HEK293 (cell line): ENCODE data around the gene FBL.

Source experiments
- BCL6B ChIP-seq: fragments of 450-650 bp; formaldehyde crosslinking; IDR thresholded peaks from 2 replicates; pipeline ENCODE4 v1.5.1; 2017; ENCODE audit warnings: missing biosample characterization, missing genetic modification characterization
- GLI4 ChIP-seq: fragments of 450-650 bp; formaldehyde crosslinking; IDR thresholded peaks from 2 replicates; pipeline ENCODE4 v1.5.1; 2016; ENCODE audit warnings: missing biosample characterization, missing genetic modification characterization
- KLF1 ChIP-seq: fragments of 450-650 bp; formaldehyde crosslinking; IDR thresholded peaks from 2 replicates; pipeline ENCODE4 v1.5.1; 2016; ENCODE audit warnings: missing biosample characterization, missing genetic modification characterization
- KLF7 ChIP-seq: fragments of 450-650 bp; formaldehyde crosslinking; IDR thresholded peaks from 2 replicates; pipeline ENCODE4 v1.5.1; 2016; ENCODE audit warnings: missing biosample characterization, missing genetic modification characterization, borderline replicate concordance
- KLF8 ChIP-seq: fragments of 450-650 bp; formaldehyde crosslinking; IDR thresholded peaks from 2 replicates; pipeline ENCODE4 v1.5.1; 2016; ENCODE audit warnings: missing biosample characterization, missing genetic modification characterization
- PRDM4 ChIP-seq: fragments of 450-650 bp; formaldehyde crosslinking; IDR thresholded peaks from 2 replicates; pipeline ENCODE4 v1.5.1; 2017; ENCODE audit warnings: missing biosample characterization, missing genetic modification characterization
- SETDB1 ChIP-seq: IDR thresholded peaks from one replicate; pipeline ENCODE4 v1.6.1; 2017; ENCODE audit warnings: mild to moderate bottlenecking, low read length, moderate library complexity, mixed read lengths; ENCODE audit not compliant: insufficient read length
- SP2 ChIP-seq: fragments of 450-650 bp; formaldehyde crosslinking; IDR thresholded peaks from 2 replicates; pipeline ENCODE4 v1.5.1; 2016; ENCODE audit warnings: missing biosample characterization, missing genetic modification characterization
- SP3 ChIP-seq: fragments of 450-650 bp; formaldehyde crosslinking; IDR thresholded peaks from 2 replicates; pipeline ENCODE4 v1.5.1; 2016; ENCODE audit warnings: missing biosample characterization, missing genetic modification characterization
- TCF7L2 ChIP-seq: IDR thresholded peaks from 2 replicates; pipeline ENCODE4 v1.6.1; 2011; ENCODE audit warnings: low read depth, mild to moderate bottlenecking, inconsistent platforms, low read length, moderate library complexity, borderline replicate concordance
- ZBTB1 ChIP-seq: fragments of 450-650 bp; formaldehyde crosslinking; IDR thresholded peaks from 2 replicates; pipeline ENCODE4 v1.5.1; 2016; ENCODE audit warnings: missing biosample characterization, missing genetic modification characterization
- ZBTB20 ChIP-seq: fragments of 450-650 bp; formaldehyde crosslinking; IDR thresholded peaks from 2 replicates; pipeline ENCODE4 v1.5.1; 2016; ENCODE audit warnings: missing biosample characterization, missing genetic modification characterization
- ZEB2 ChIP-seq: fragments of 450-650 bp; formaldehyde crosslinking; IDR thresholded peaks from 2 replicates; pipeline ENCODE4 v1.5.1; 2016; ENCODE audit warnings: missing biosample characterization, missing genetic modification characterization
- ZFP41 ChIP-seq: fragments of 450-650 bp; formaldehyde crosslinking; IDR thresholded peaks from 2 replicates; pipeline ENCODE4 v1.5.1; 2016; ENCODE audit warnings: missing biosample characterization, missing genetic modification characterization, borderline replicate concordance
- ZNF112 ChIP-seq: fragments of 450-650 bp; formaldehyde crosslinking; IDR thresholded peaks from 2 replicates; pipeline ENCODE4 v1.5.0; 2017; ENCODE audit warnings: missing biosample characterization, missing genetic modification characterization
- ZNF155 ChIP-seq: fragments of 450-650 bp; formaldehyde crosslinking; IDR thresholded peaks from 2 replicates; pipeline ENCODE4 v1.5.1; 2016; ENCODE audit warnings: missing biosample characterization, missing genetic modification characterization
- ZNF184 ChIP-seq: fragments of 450-650 bp; IDR thresholded peaks from 2 replicates; pipeline ENCODE4 v1.5.1; 2018; ENCODE audit warnings: missing biosample characterization, mild to moderate bottlenecking, missing genetic modification characterization
- ZNF23 ChIP-seq: fragments of 450-650 bp; formaldehyde crosslinking; IDR thresholded peaks from 2 replicates; pipeline ENCODE4 v1.5.1; 2016; ENCODE audit warnings: missing biosample characterization, missing genetic modification characterization, borderline replicate concordance
- ZNF26 ChIP-seq: fragments of 450-650 bp; formaldehyde crosslinking; IDR thresholded peaks from 2 replicates; pipeline ENCODE4 v1.5.1; 2016; ENCODE audit warnings: missing biosample characterization, missing genetic modification characterization
- ZNF449 ChIP-seq: fragments of 450-650 bp; formaldehyde crosslinking; IDR thresholded peaks from 2 replicates; pipeline ENCODE4 v1.5.1; 2017; ENCODE audit warnings: missing biosample characterization, mild to moderate bottlenecking, missing genetic modification characterization, moderate library complexity
- ZNF645 ChIP-seq: fragments of 450-650 bp; formaldehyde crosslinking; IDR thresholded peaks from 2 replicates; pipeline ENCODE4; 2016; ENCODE audit warnings: missing biosample characterization, missing genetic modification characterization
- ZNF658 ChIP-seq: fragments of 450-650 bp; formaldehyde crosslinking; IDR thresholded peaks from 2 replicates; pipeline ENCODE4; 2016; ENCODE audit warnings: missing biosample characterization, missing genetic modification characterization
- ZNF707 ChIP-seq: fragments of 450-650 bp; formaldehyde crosslinking; IDR thresholded peaks from 2 replicates; pipeline ENCODE4 v1.5.1; 2016; ENCODE audit warnings: missing biosample characterization, missing genetic modification characterization
- ZNF837 ChIP-seq: fragments of 450-650 bp; formaldehyde crosslinking; IDR thresholded peaks from 2 replicates; pipeline ENCODE4 v1.5.1; 2016; ENCODE audit warnings: missing biosample characterization, missing genetic modification characterization
- ZSCAN30 ChIP-seq: fragments of 450-650 bp; IDR thresholded peaks from 2 replicates; pipeline ENCODE4 v1.5.1; 2018; ENCODE audit warnings: missing biosample characterization, mild to moderate bottlenecking, missing genetic modification characterization, moderate library complexity
- TF ChIP-seq, protein P1 (sequence below): fragments of 450-650 bp; formaldehyde crosslinking; conservative IDR thresholded peaks from 2 replicates; pipeline ENCODE4 v1.5.1; 2016; ENCODE audit warnings: low read depth, missing biosample characterization, missing genetic modification characterization
- TF ChIP-seq, protein P2 (sequence below): fragments of 450-650 bp; formaldehyde crosslinking; IDR thresholded peaks from 2 replicates; pipeline ENCODE4 v1.5.1; 2016; ENCODE audit warnings: missing biosample characterization, missing genetic modification characterization

FBL gene

GRCh38 chr19:39824143-39825092 is 21.8 kb downstream of the FBL start (continued):
- TF ChIP-seq SETDB1, result no peak
- TF ChIP-seq TCF7L2, result peak; percentile 93
- TF ChIP-seq PRDM4, result 0 out of 2 replicates have a peak, but pooled peaks have one; percentile 22
- no peak for TF ChIP-seq ZNF184
- TF ChIP-seq ZFP41 (tag by site-specific recombination), result no peak
- no peak for TF ChIP-seq ZNF707 (tag by site-specific recombination)
- peak; percentile 49; the same call in 1 of the 2 replicates for TF ChIP-seq KLF7
- no peak for TF ChIP-seq ZNF658 (tag by site-specific recombination)
- TF ChIP-seq ZNF449 (tag by site-specific recombination), result peak; percentile 76; the same call in 1 of the 2 replicates
- TF ChIP-seq KLF8 (tag by site-specific recombination), result peak; percentile 49; the same call in 1 of the 2 replicates
- TF ChIP-seq ZSCAN30 (tag by site-specific recombination), result peak; percentile 53; the same call in 1 of the 2 replicates
- TF ChIP-seq ZNF645 (tag by site-specific recombination), result peak; percentile 72; the same call in 1 of the 2 replicates
- no peak for TF ChIP-seq ZNF23 (tag by site-specific recombination)
- no peak for TF ChIP-seq GLI4 (tag by site-specific recombination)
- TF ChIP-seq, protein P1, sequence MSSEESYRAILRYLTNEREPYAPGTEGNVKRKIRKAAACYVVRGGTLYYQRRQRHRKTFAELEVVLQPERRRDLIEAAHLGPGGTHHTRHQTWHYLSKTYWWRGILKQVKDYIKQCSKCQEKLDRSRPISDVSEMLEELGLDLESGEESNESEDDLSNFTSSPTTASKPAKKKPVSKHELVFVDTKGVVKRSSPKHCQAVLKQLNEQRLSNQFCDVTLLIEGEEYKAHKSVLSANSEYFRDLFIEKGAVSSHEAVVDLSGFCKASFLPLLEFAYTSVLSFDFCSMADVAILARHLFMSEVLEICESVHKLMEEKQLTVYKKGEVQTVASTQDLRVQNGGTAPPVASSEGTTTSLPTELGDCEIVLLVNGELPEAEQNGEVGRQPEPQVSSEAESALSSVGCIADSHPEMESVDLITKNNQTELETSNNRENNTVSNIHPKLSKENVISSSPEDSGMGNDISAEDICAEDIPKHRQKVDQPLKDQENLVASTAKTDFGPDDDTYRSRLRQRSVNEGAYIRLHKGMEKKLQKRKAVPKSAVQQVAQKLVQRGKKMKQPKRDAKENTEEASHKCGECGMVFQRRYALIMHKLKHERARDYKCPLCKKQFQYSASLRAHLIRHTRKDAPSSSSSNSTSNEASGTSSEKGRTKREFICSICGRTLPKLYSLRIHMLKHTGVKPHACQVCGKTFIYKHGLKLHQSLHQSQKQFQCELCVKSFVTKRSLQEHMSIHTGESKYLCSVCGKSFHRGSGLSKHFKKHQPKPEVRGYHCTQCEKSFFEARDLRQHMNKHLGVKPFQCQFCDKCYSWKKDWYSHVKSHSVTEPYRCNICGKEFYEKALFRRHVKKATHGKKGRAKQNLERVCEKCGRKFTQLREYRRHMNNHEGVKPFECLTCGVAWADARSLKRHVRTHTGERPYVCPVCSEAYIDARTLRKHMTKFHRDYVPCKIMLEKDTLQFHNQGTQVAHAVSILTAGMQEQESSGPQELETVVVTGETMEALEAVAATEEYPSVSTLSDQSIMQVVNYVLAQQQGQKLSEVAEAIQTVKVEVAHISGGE (tag by site-specific recombination), result 0 out of 2 replicates have a peak, but pooled peaks have one; percentile 5
- 0 out of 2 replicates have a peak, but pooled peaks have one; percentile 62 for TF ChIP-seq ZNF837
- TF ChIP-seq ZNF112, result no peak
- no peak for TF ChIP-seq BCL6B (tag by site-specific recombination)
- TF ChIP-seq ZBTB1, result no peak
- TF ChIP-seq ZNF155 (tag by site-specific recombination), result no peak
- TF ChIP-seq ZEB2 (tag by site-specific recombination), result peak; percentile 93
- no peak for TF ChIP-seq ZNF26
- TF ChIP-seq ZBTB20 (tag by site-specific recombination), result peak; percentile 99
- peak; percentile 52; the same call in 1 of the 2 replicates for TF ChIP-seq KLF1
- TF ChIP-seq, protein P2, sequence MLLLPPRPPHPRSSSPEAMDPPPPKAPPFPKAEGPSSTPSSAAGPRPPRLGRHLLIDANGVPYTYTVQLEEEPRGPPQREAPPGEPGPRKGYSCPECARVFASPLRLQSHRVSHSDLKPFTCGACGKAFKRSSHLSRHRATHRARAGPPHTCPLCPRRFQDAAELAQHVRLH (tag by site-specific recombination), result peak; percentile 77; the same call in 1 of the 2 replicates
- TF ChIP-seq SP3 (tag by site-specific recombination), result peak; percentile 95
- TF ChIP-seq SP2 (tag by site-specific recombination), result peak; percentile 97
